Osteocyte (in vitro differentiated cells): ENCODE data around the gene TEX28. TPM values are rescaled to one million over a fixed set of nuclear protein-coding genes. Genes with fewer than 3 reads are reported as not detected.

ENCODE experiments used
- DNase-seq: peaks from one replicate; pipeline ENCODE4 v3.0.0; 2021; ENCODE audit warnings: mixed read lengths; ENCODE audit not compliant: unreplicated experiment; ENCODE audit errors: extremely low spot score
- H3K27ac Mint-ChIP-seq: one replicate; pipeline ENCODE4 v1.8.0; 2021; ENCODE audit warnings: mild to moderate bottlenecking, mixed read lengths; ENCODE audit not compliant: unreplicated experiment
- H3K27me3 Mint-ChIP-seq: one replicate; pipeline ENCODE4 v1.8.0; 2021; ENCODE audit warnings: mixed read lengths; ENCODE audit not compliant: unreplicated experiment
- H3K36me3 Mint-ChIP-seq: one replicate; pipeline ENCODE4 v1.8.0; 2021; ENCODE audit warnings: mixed read lengths; ENCODE audit not compliant: unreplicated experiment
- H3K4me1 Mint-ChIP-seq: one replicate; pipeline ENCODE4 v1.8.0; 2021; ENCODE audit warnings: mixed read lengths; ENCODE audit not compliant: unreplicated experiment
- H3K4me3 Mint-ChIP-seq: one replicate; pipeline ENCODE4 v1.8.0; 2021; ENCODE audit warnings: mild to moderate bottlenecking, moderate library complexity, mixed read lengths; ENCODE audit not compliant: unreplicated experiment
- H3K9me3 Mint-ChIP-seq: one replicate; pipeline ENCODE4 v1.8.0; 2021; ENCODE audit warnings: mixed read lengths; ENCODE audit not compliant: unreplicated experiment
- CTCF ChIP-seq: fragments of 200-600 bp; sonication (generic); IDR thresholded peaks from 2 replicates; pipeline ENCODE4 v1.5.0; 2021; ENCODE audit warnings: antibody characterized with exemption, mild to moderate bottlenecking, moderate library complexity
- total RNA-seq: library from RNA; stranded (reverse); gene quantifications from 2 replicates; pipeline ENCODE4 v1.2.1, GENCODE V29; 2021

The TEX28 gene
- total RNA-seq, 1 donor from 2014 or later, result not detected

- H3K27ac Mint-ChIP-seq, result no peak overlapping the region
Observed at GRCh38 chrX:154310616-154311536, 16.0 kb upstream of the TEX28 start.

GRCh38 chrX:154309041-154309775, 14.3 kb upstream of the TEX28 start:
- peaks cover 5% of the 10 kb centered on the region for H3K9me3 Mint-ChIP-seq
- H3K27ac Mint-ChIP-seq, result no peak overlapping the region
- H3K27me3 Mint-ChIP-seq, result no peaks in the 10 kb centered on the region
- H3K4me3 Mint-ChIP-seq, result no peak overlapping the region
- DNase-seq, result no peak
- TF ChIP-seq CTCF, result no peak
- no peaks in the 10 kb centered on the region for H3K36me3 Mint-ChIP-seq
- H3K4me1 Mint-ChIP-seq, result no peaks in the 10 kb centered on the region

More at GRCh38 chrX:154310616-154311536, 16.0 kb upstream of the TEX28 start:
- peaks cover 2% of the 10 kb centered on the region for H3K27me3 Mint-ChIP-seq
- H3K9me3 Mint-ChIP-seq, result peaks cover 5% of the 10 kb centered on the region
- TF ChIP-seq CTCF, result no peak
- no peaks in the 10 kb centered on the region for H3K4me1 Mint-ChIP-seq
- H3K36me3 Mint-ChIP-seq, result no peaks in the 10 kb centered on the region
- no peak for DNase-seq
- no peak overlapping the region for H3K4me3 Mint-ChIP-seq

GRCh38 chrX:154308108-154308946, 13.4 kb upstream of the TEX28 start:
- Mint-ChIP-seq H3K36me3 (no peaks in the 10 kb centered on the region), H3K9me3 (peaks cover 5% of the 10 kb centered on the region), H3K27ac (no peak overlapping the region), H3K27me3 (no peaks in the 10 kb centered on the region), H3K4me1 (no peaks in the 10 kb centered on the region), H3K4me3 (no peak overlapping the region)
- no peak for DNase-seq
- TF ChIP-seq CTCF, result peak; percentile 60

- Mint-ChIP-seq H3K9me3 (peaks cover 5% of the 10 kb centered on the region), H3K27ac (no peak overlapping the region), H3K4me3 (no peak overlapping the region), H3K36me3 (no peaks in the 10 kb centered on the region), H3K4me1 (no peaks in the 10 kb centered on the region), H3K27me3 (no peaks in the 10 kb centered on the region)
- TF ChIP-seq CTCF, result no peak
- no peak for DNase-seq
Observed at GRCh38 chrX:154307202-154307601, 12.3 kb upstream of the TEX28 start.
